Esophagus muscularis mucosa (tissue), 4 donors: ENCODE measurements around the gene ATN1. TPM values are rescaled to one million over a fixed set of nuclear protein-coding genes. Genes with fewer than 3 reads are reported as not detected.
"Not testable (repeated sequence)": the region's sequence is repeated elsewhere in the genome, so short reads cannot be mapped to it uniquely, and the experiment has no call there.

Source experiments
- DNase-seq: peaks from one replicate; pipeline ENCODE4 v3.0.0-alpha.2; 2017; ENCODE audit errors: extremely low spot score
- H3K27ac ChIP-seq, 4 donors: fragments of 200-600 bp; sonication (generic); replicated peaks in 1 of 4; 1 replicate in 3 of 4; 2 replicates in 1 of 4; pipeline ENCODE4 v1.5.1; 2016 to 2019; ENCODE audit warnings: mild to moderate bottlenecking in 1 of 4
- H3K27me3 ChIP-seq, 4 donors: fragments of 200-600 bp; sonication (generic); one replicate each; pipeline versions ENCODE4 v1.5.1 to v1.6.0; 2016 to 2019
- H3K36me3 ChIP-seq, 4 donors: fragments of 200-600 bp; sonication (generic); one replicate each; pipeline ENCODE4 v1.5.1; 2016 to 2019
- H3K4me1 ChIP-seq, 4 donors: fragments of 200-600 bp; sonication (generic); one replicate each; pipeline ENCODE4 v1.5.1; 2016 to 2019
- H3K4me3 ChIP-seq, 4 donors: fragments of 200-600 bp; sonication (generic); 1 replicate in 2 of 4; 2 replicates in 2 of 4; pipeline ENCODE4 v1.5.1; 2016 to 2019; ENCODE audit warnings: mild to moderate bottlenecking in 4 of 4, moderate library complexity in 1 of 4
- H3K9me3 ChIP-seq, 4 donors: fragments of 200-600 bp; sonication (generic); 1 replicate in 3 of 4; 2 replicates in 1 of 4; pipeline ENCODE4 v1.5.1; 2016 to 2019
- EP300 ChIP-seq: sonication (generic); formaldehyde crosslinking; IDR thresholded peaks from one replicate; pipeline ENCODE4 v1.6.1; 2017; ENCODE audit warnings: antibody characterized with exemption
- POLR2A ChIP-seq: fragments of 450-650 bp; IDR thresholded peaks from one replicate; pipeline ENCODE4 v1.6.1; 2017; ENCODE audit warnings: antibody characterized with exemption, moderate library complexity, mild to moderate bottlenecking, low read depth
- POLR2AphosphoS5 ChIP-seq, 2 donors: sonication (generic); formaldehyde crosslinking; IDR thresholded peaks; one replicate each; pipeline ENCODE4 v1.6.1; 2017; ENCODE audit warnings: antibody characterized with exemption in 2 of 2
- WGBS: methylation state at CpG from one replicate; pipeline ENCODE4 v1.1.5; 2018; 5-methylcytosine and 5-hydroxymethylcytosine counted together
- intact Hi-C: fragments of 100-400 bp; cut with DNase I; formaldehyde crosslinking; loops from one replicate; pipeline ENCODE4 v1.15.1; 2023
- total RNA-seq, 4 donors: library from RNA; depleted of rRNA; stranded (reverse); fragments of >200 nt; gene quantifications; one replicate each; pipeline versions ENCODE4 v1.1.0 to v1.2.1, GENCODE V29; 2016
- TF ChIP-seq, protein P1 (sequence below), 3 experiments: fragments of 200-600 bp in 2 of 3; fragments of 450-650 bp in 1 of 3; sonication (generic) in 2 of 3; IDR thresholded peaks; one replicate each; pipeline ENCODE4 v1.5.1; 2017 to 2019; ENCODE audit warnings: antibody characterized with exemption in 3 of 3, mild to moderate bottlenecking in 2 of 3, moderate library complexity in 1 of 3

ATN1 gene
- total RNA-seq, 4 donors from 2014 or later = 72.2 to 163 (median 92.4) TPM

DNA sequence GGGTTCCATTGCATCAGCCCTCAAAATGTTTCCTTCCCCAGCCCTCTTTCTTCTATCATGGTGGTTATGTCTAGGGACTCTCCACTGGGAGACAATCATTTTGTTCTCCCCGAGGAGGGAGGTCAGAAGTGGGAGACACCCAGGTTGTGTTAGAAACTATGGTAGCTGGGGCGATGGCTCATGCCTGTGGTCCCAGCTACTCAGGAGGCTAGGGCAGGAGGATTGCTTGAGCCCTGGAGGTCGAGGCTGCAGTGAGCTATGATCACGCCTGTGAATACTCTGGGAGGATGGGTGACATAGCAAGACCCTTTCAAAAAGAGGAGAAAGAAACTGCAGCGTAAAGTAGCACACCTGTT lies 36.1 kb upstream of the ATN1 start:
- Histone ChIP-seq H3K4me1 (peaks cover 0 to 22% (median 16%) of the 10 kb centered on the region in 4 donors), H3K36me3 (no peaks in the 10 kb centered on the region), H3K4me3 (peak overlapping the region; percentile 55 to 57 (median 56)), H3K27ac (peak overlapping the region; percentile 88 to 94 (median 88)), H3K27me3 (no peaks in the 10 kb centered on the region), H3K9me3 (no peaks in the 10 kb centered on the region)
- intact Hi-C loops = no loop called here
- DNase-seq = no peak
- 86% methylated on average over 4 of the region's 5 CpGs for WGBS
- TF ChIP-seq EP300 (no peak), POLR2A (no peak), POLR2AphosphoS5 (IDR thresholded peaks at IDR 0.05) (no peak)
- TF ChIP-seq, protein P1, sequence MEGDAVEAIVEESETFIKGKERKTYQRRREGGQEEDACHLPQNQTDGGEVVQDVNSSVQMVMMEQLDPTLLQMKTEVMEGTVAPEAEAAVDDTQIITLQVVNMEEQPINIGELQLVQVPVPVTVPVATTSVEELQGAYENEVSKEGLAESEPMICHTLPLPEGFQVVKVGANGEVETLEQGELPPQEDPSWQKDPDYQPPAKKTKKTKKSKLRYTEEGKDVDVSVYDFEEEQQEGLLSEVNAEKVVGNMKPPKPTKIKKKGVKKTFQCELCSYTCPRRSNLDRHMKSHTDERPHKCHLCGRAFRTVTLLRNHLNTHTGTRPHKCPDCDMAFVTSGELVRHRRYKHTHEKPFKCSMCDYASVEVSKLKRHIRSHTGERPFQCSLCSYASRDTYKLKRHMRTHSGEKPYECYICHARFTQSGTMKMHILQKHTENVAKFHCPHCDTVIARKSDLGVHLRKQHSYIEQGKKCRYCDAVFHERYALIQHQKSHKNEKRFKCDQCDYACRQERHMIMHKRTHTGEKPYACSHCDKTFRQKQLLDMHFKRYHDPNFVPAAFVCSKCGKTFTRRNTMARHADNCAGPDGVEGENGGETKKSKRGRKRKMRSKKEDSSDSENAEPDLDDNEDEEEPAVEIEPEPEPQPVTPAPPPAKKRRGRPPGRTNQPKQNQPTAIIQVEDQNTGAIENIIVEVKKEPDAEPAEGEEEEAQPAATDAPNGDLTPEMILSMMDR (IDR thresholded peaks at IDR 0.05) = no peak

DNA sequence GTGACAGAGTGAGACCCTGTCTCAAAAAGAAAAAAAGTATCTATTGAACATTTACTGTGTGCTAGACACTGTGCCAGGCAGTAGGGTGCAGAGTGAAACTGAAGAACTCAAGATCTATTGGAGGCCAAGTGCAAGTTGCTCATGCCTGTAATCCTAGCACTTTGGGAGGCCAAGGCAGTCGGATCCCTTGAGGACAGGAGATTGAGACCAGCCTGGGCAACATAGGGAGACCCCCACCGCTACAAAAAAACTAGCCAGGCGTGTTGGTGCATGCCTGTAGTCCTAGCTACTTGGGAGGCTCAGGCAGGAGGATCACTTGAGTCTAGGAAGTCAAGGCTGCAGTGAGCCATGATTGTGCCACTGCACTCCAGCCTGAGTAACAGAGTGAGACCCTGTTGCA lies 35.1 kb upstream of the ATN1 start:
- 90% methylated on average over 2 of the region's 3 CpGs for WGBS
- H3K27me3 ChIP-seq, DNase-seq, intact Hi-C loops, H3K36me3 ChIP-seq, H3K9me3 ChIP-seq, H3K4me3 ChIP-seq, H3K27ac ChIP-seq: not testable (repeated sequence)
- H3K4me1 ChIP-seq = peaks cover 0 to 22% (median 16%) of the 10 kb centered on the region in 4 donors

DNA sequence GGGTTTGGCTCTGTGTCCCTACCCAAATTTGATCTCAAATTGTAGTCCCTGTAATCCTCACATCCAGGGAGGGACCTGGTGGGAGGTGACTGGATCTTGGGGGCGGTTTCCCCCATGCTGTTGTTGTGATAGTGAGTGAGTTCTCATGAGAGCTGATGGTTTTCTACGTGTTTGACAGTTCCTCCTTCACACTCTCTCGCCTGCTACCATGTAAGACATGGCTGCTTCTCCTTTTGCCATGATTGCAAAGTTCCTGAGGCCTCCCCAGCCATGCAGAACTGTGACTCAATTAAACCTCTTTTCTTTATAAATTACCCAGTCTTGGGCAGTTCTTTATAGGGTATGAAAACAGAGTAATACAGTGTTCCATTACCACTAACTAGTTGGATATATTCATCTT lies 33.4 kb upstream of the ATN1 start:
- 74% methylated on average over 3 of the region's 3 CpGs for WGBS
- intact Hi-C loops = no loop called here
- no peak for DNase-seq

DNA sequence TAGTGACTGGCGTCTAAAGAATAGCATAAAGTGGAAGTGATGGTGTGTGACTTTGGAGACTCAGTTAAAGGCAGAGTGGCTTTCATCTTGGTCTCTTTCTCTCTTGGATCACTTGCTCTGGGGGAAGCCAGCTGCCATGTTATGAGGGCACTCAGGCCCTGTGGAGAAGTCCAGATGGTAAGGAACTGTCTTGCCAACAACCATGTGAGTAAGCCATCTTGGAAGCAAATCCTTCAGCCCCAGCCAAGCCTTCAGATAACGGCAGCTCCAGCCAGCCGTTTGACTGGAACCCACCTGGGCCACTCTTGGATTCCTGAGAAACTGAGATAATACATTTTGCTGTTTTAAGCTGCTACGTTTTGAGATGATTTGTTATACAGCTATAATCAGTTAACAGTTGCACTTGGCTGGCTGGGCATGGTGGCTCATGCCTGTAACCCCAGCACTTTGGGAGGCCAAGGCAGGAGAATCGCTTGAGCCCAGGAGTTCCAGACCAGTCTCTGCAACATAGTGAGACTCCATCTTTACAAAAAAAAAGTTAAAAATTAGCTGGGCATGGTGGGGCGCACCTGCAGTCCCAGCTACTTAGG lies 30.8 kb upstream of the ATN1 start:
- 87% methylated on average over 6 of the region's 6 CpGs for WGBS
- Histone ChIP-seq H3K4me3 (no peak overlapping the region), H3K4me1 (peaks cover 0 to 14% (median 5%) of the 10 kb centered on the region in 4 donors), H3K36me3 (no peaks in the 10 kb centered on the region), H3K27me3 (no peaks in the 10 kb centered on the region), H3K27ac (no peak overlapping the region), H3K9me3 (no peaks in the 10 kb centered on the region)
- DNase-seq = no peak
- TF ChIP-seq, protein P1 (IDR thresholded peaks at IDR 0.05) = no peak
- TF ChIP-seq POLR2AphosphoS5 (IDR thresholded peaks at IDR 0.05) (no peak), POLR2A (no peak), EP300 (no peak)
- intact Hi-C loops = no loop called here

More for the DNA sequence above, 33.4 kb upstream of the ATN1 start:
- no peaks in the 10 kb centered on the region for H3K36me3 ChIP-seq
- H3K4me3 ChIP-seq = no peak overlapping the region
- H3K9me3 ChIP-seq = no peaks in the 10 kb centered on the region
- H3K27ac ChIP-seq = no peak overlapping the region
- H3K27me3 ChIP-seq = no peaks in the 10 kb centered on the region
- H3K4me1 ChIP-seq = peaks cover 0 to 22% (median 16%) of the 10 kb centered on the region in 4 donors
- TF ChIP-seq, protein P1 (IDR thresholded peaks at IDR 0.05) = no peak
- TF ChIP-seq POLR2A (no peak), POLR2AphosphoS5 (IDR thresholded peaks at IDR 0.05) (no peak), EP300 (no peak)

DNA sequence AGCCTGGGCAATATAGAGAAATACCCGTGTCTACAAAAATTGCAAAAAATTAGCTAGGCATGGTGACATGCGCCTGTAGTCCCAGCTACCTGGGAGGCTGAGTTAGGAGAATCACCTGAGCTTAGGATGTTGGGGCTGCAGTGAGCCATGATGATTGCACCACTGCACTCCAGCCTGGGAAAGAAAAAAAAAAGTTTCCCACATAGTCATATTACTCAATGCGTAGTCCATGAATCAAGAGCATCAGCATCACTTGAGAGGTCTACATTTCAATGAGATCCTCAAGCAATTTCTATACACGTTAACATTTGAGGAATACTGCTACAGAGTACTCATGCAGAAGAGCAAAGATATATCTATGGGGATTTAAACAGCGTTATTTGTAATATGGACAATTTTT lies 28.3 kb upstream of the ATN1 start:
- H3K27me3 ChIP-seq = no peaks in the 10 kb centered on the region
- intact Hi-C loops = no loop called here
- DNase-seq = no peak
- H3K27ac ChIP-seq = no peak overlapping the region
- no peaks in the 10 kb centered on the region for H3K9me3 ChIP-seq
- no peaks in the 10 kb centered on the region for H3K36me3 ChIP-seq
- no peak for TF ChIP-seq POLR2AphosphoS5 (IDR thresholded peaks at IDR 0.05)
- TF ChIP-seq, protein P1 (IDR thresholded peaks at IDR 0.05) = no peak
- no peak for TF ChIP-seq EP300
- no peak for TF ChIP-seq POLR2A
- peaks cover 5 to 16% (median 7%) of the 10 kb centered on the region in 4 donors for H3K4me1 ChIP-seq
- WGBS = 67% methylated on average over 5 of the region's 5 CpGs
- no peak overlapping the region for H3K4me3 ChIP-seq
